Stimulated activated CD4-positive, alpha-beta T cell treated with anti-CD3 and anti-CD28 coated beads, Interleukin-4, amount 100 ng/mL, for 48 hours (primary cell): Measurements from ENCODE around the gene DYNC1I1.

Experiments
- DNase-seq, 2 donors: peaks; one replicate each; pipeline ENCODE4 v3.0.0-alpha.2; 2020; ENCODE audit warnings: low read depth in 2 of 2

The DYNC1I1 gene

GRCh38 chr7:95963446-95963990 is 191.2 kb downstream of the DYNC1I1 start:
- no peak for DNase-seq

GRCh38 chr7:95971716-95972115 is 199.4 kb downstream of the DYNC1I1 start:
- no peak for DNase-seq

- no peak for DNase-seq
Measured at GRCh38 chr7:95972523-95972922, 200.2 kb downstream of the DYNC1I1 start.

- DNase-seq, result no peak
Measured at GRCh38 chr7:95974108-95974507, 201.8 kb downstream of the DYNC1I1 start.

GRCh38 chr7:95976369-95977060 is 204.2 kb downstream of the DYNC1I1 start:
- no peak for DNase-seq

- DNase-seq, result no peak
Measured at GRCh38 chr7:95977994-95978393, 205.6 kb downstream of the DYNC1I1 start.

- no peak for DNase-seq
Measured at GRCh38 chr7:95980167-95980566, 207.8 kb downstream of the DYNC1I1 start.

GRCh38 chr7:95980706-95981105 is 208.4 kb downstream of the DYNC1I1 start:
- no peak for DNase-seq

- no peak for DNase-seq
Measured at GRCh38 chr7:95986178-95986764, 213.9 kb downstream of the DYNC1I1 start.

- DNase-seq, result no peak
Measured at GRCh38 chr7:95989301-95989700, 216.9 kb downstream of the DYNC1I1 start.

GRCh38 chr7:95993380-95993779 is 221.0 kb downstream of the DYNC1I1 start:
- no peak for DNase-seq

- DNase-seq, result no peak
Measured at GRCh38 chr7:95996174-95996573, 223.8 kb downstream of the DYNC1I1 start.

GRCh38 chr7:95996886-95997285 is 224.5 kb downstream of the DYNC1I1 start:
- DNase-seq, result no peak

GRCh38 chr7:95997632-95998031 is 225.3 kb downstream of the DYNC1I1 start:
- DNase-seq, result no peak

- DNase-seq, result no peak
Measured at GRCh38 chr7:95999481-95999880, 227.1 kb downstream of the DYNC1I1 start.

GRCh38 chr7:96004578-96004977 is 232.2 kb downstream of the DYNC1I1 start:
- no peak for DNase-seq

- no peak for DNase-seq
Measured at GRCh38 chr7:96005271-96005670, 232.9 kb downstream of the DYNC1I1 start.

- no peak for DNase-seq
Measured at GRCh38 chr7:96009148-96009547, 236.8 kb downstream of the DYNC1I1 start.

- DNase-seq, result no peak
Measured at GRCh38 chr7:96013836-96014235, 241.5 kb downstream of the DYNC1I1 start.

GRCh38 chr7:96014617-96015016 is 242.3 kb downstream of the DYNC1I1 start:
- no peak for DNase-seq

GRCh38 chr7:96016056-96016586 is 243.8 kb downstream of the DYNC1I1 start:
- DNase-seq, result no peak

- DNase-seq, result no peak
Measured at GRCh38 chr7:96016735-96017134, 244.4 kb downstream of the DYNC1I1 start.

- DNase-seq, result no peak
Measured at GRCh38 chr7:96017877-96018276, 245.5 kb downstream of the DYNC1I1 start.
